Germinal center (tissue), 1 donor: Measurements from ENCODE around the gene PCDH9.

ENCODE experiments used
- DNase-seq: peaks from one replicate; pipeline ENCODE4 v3.0.0; 2012; ENCODE audit warnings: mixed read lengths, low spot score

The PCDH9 gene, protein sequence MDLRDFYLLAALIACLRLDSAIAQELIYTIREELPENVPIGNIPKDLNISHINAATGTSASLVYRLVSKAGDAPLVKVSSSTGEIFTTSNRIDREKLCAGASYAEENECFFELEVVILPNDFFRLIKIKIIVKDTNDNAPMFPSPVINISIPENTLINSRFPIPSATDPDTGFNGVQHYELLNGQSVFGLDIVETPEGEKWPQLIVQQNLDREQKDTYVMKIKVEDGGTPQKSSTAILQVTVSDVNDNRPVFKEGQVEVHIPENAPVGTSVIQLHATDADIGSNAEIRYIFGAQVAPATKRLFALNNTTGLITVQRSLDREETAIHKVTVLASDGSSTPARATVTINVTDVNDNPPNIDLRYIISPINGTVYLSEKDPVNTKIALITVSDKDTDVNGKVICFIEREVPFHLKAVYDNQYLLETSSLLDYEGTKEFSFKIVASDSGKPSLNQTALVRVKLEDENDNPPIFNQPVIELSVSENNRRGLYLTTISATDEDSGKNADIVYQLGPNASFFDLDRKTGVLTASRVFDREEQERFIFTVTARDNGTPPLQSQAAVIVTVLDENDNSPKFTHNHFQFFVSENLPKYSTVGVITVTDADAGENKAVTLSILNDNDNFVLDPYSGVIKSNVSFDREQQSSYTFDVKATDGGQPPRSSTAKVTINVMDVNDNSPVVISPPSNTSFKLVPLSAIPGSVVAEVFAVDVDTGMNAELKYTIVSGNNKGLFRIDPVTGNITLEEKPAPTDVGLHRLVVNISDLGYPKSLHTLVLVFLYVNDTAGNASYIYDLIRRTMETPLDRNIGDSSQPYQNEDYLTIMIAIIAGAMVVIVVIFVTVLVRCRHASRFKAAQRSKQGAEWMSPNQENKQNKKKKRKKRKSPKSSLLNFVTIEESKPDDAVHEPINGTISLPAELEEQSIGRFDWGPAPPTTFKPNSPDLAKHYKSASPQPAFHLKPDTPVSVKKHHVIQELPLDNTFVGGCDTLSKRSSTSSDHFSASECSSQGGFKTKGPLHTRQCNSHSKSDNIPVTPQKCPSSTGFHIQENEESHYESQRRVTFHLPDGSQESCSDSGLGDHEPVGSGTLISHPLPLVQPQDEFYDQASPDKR (N-terminal part only)

DNA sequence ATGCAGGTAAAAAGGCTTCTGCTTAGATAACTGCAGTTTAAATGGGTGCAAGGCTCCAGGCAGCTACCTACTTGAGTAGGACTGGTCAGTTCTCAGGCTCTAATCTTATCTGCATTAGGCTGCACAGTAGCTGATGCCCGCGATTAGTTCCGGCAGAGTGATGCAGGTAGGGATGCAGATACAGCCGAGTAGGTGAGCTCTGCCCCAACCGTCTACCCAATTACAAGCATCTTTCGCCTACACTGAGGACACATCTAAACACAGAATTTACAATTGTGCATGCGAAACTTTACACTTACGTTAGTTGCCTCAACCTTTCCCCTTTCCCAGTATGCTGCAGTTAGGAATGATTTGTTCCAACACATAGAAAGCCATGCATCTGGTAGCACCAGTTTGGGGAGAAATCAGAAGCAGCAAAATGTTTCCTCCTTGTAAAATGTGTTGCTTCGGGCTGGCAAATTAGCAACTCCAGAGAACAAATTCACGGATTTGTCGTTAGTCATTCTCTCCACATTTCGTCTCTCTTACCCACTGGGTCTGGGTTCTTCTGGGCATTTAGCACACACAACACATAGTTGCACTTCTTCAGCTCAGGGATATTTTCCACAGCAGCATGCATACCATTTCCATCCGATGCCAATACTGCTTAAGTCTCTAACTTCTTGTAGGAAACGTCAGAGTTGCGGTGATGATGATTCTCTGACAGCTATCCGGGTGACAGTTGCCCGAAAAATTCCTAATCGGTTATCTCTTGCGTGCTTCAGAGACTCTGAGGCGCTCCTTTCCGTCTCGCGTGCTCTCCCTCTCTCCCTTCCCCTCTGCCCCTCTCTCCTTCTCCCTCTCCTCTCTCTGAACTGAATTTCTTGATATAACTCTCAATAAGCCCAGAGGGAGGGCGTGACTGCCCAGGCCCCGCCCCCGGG, at the start of gene PCDH9:
TSS of gene PCDH9 (minus strand) at position 856 of the 923 bp plus-strand sequence. CDS start 1,896 bp downstream, outside the sequence.
- no peak for DNase-seq

DNA sequence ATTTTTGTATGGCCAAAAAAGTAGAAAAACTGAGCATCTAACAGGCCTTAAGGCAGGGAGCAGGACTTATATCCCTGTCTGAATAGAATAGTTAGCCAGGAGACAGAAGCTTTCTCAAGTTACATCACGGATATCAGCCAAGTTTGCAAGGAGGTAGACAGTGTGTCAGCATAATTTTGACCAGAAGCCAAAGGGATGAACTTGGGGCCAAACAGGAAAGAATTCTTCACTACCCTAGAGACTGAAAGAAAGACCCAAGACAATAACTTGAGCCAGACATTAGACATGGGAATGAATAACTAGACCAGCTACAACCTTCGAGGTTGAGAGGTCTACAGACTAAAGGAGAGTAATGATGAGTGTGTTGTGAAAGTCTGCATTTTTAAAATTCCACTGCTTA, 48.1 kb upstream of the PCDH9 start:
- no peak for DNase-seq

DNA sequence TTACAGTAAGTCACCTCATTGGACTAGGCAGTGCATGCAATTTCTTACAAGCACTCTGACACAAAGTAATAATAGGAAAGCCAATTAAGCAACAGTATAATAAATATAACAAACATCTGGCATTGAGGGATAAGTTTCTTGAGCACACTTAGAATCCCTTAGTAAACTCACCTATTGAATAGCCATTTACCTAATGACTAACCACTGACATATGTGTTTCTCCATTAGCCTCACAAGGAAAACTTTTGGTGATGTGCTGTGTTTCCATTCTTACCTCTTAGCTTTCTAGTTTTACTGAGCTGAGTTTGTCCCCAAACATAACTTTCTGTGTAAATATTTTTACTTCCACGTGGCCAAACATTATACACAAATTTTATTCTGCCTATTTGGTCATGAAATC, 47.4 kb upstream of the PCDH9 start:
- DNase-seq, result no peak

DNA sequence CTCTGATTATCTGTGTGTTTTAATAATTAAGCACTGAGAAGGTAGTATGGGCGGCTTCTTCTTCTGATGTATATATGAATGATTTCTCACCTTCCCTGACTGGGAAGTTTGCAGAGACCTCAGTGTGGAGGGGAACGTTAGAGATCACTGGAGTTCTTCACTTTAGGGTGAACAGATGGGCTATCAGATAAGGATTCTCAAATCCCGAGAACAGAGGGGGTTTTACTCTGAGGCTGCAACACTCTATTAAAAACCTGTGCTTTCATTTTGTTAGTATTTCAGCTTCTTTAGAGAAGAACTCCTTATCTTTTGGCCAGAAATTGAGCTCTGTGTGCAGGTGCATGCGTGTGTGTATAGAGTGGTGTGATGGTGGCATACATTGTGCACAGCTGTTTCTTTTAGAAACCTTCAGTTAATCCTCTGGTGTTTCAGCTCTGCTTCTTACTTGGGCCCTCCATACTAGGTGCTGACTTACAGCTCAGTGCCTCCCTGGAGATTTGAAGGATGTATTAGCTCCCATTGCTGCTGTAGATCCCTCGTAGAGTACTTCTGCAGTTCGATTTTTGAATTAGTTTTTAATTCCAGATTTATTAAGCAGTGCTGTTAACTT, 45.3 kb upstream of the PCDH9 start:
- no peak for DNase-seq

DNA sequence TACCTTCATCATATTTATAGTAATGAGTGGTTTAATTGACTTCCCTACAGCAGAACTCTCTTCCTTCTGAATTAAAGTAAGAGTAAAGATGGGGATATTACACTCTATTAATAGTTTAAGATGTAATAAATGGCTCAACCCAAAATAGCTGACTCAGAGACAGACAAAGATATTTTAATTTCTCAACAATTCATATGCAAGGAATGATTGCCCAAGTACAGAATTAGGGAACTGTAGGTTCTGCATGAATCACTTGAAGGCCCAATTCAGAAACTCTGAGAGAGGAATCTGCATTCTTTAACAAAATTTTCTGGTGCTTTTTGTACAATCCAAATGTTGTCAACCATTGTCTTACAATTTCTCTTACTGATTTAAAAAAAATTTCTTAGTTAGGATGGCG, 42.9 kb upstream of the PCDH9 start:
- no peak for DNase-seq

DNA sequence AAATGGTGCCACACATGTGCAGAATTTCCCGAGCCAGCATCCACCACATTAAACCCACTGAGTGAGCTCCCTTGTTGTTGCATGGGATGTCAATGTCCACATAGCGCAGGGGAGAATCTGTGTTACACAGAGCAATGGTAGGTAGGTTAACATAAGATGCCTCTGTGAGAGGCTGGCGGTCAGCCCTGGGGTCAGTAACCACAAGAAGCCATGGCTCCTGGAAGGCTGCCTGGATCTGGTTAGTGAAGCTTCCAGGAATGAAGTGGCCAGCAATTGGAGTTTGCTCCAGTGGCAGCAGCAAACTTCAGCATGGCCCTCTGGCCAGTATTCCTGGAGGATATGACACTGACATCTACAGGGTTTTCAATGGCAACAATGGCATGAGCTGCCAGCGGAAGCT, 37.0 kb upstream of the PCDH9 start:
- DNase-seq, result no peak

DNA sequence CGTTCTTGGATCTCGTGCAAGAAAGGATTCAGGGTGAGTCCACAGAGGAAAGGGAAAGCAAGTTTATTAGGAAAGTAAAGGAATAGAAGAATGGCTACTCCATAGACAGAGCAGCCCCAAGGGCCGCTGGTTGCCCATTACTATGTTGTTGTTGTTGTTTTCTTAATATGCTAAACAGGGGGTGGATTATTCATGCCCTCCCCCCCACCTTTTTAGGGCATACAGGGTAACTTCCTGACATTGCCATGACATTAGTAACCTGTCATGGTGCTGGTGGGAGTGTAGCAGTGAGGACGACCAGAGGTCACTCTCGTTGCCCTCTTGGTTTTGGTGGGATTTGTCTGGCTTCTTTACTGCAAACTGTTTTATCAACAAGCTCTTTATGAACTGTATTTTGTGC, 29.1 kb upstream of the PCDH9 start:
- no peak for DNase-seq

DNA sequence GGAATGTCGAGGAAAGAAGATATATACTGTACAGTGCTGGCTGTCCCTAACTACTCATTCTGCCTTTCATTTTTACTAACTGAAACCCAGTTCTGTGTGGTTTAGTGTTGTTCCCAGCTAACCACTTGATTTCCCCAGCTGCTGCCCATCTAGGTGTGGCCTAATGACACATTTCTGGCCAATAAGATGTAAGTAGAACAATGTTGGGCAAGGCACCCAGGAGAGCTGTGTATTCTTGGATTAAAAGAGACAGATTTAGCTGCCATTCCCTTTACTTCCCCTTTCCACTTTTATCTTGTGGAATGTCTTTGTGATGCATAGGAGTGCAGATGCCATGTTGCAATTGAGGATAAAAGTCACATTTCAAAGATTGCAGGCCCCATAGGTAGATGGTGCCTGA, 28.3 kb upstream of the PCDH9 start:
- DNase-seq, result no peak

DNA sequence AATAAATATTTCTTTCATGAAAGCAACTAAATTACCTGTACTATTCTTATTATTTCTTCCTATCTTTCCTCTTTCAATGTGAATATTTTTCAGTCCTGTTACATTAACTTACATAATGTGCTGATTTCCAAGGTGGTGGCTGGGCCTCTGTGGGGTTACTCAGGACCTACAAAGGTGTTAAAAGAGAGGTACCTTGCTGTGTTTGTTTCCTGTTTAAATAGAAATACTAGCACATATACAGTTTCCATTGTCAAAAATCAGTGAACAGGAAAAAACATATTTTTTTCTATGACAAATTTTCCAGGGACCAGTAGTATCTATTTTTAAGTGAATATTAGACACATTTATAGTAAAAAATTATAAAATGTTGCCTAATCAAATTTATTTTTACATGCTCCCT, 8.7 kb upstream of the PCDH9 start:
- no peak for DNase-seq

DNA sequence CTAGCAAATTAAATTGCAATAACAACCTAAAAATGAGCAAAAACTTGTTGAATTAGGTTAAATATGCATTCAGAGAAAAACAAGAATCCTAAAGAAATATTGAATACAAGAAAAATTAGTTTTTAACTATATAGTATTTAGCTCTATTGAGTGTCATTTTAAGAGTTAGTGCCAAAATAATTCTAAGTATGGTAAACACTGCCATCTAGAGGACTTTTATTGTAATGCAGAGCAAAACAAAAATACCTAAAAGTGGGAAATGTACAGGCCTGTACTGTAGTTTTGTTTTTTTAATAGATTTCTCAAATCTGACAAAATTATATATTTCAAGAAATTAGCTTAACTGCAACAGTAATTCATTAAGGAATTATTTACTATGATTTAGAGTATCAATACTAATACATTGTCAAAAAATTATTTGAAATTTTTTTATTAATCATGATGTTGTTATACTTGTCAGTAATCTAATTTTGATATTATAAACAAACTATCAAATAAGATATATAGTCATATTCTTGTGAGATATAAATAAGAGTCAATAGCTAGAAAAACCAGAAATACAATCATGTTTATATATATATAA, 8.2 kb upstream of the PCDH9 start:
- peak; percentile 7 for DNase-seq

DNA sequence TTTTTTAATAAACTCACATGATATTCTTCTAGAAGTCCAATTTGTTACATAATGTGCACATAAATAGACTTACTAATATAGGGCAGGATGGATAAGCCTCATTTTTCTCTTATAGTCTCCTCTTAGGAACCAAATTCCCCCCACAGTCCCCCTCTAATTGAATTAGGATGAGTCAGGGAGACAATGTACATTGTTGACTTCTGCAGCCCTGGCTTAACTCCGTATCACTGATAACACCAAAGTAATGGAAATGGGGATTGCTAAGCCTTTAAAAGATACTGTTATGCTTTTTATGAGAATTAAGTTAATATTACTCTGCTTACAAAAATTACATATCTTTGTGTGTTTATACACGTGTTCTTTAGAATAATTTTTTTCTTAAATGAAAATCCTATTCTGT, 5.1 kb upstream of the PCDH9 start:
- DNase-seq, result no peak

DNA sequence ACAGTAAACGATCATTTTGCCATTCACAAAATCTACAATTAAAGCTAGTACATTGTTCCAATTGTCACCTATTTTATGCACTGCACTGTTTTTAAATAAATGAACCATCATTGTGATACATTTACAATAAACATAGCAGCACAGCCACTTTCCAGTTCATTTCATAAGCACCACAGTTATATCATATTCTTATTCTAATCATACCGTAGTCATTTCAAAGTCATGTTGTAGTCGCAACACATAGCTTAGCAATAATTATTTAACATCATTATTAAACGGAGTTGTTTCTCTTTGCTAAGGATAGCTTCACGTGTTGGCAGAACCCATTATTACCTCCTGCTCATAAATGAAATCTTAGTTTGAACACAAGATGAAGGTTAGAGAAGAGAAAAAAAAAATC, 2.2 kb upstream of the PCDH9 start:
- DNase-seq, result no peak

DNA sequence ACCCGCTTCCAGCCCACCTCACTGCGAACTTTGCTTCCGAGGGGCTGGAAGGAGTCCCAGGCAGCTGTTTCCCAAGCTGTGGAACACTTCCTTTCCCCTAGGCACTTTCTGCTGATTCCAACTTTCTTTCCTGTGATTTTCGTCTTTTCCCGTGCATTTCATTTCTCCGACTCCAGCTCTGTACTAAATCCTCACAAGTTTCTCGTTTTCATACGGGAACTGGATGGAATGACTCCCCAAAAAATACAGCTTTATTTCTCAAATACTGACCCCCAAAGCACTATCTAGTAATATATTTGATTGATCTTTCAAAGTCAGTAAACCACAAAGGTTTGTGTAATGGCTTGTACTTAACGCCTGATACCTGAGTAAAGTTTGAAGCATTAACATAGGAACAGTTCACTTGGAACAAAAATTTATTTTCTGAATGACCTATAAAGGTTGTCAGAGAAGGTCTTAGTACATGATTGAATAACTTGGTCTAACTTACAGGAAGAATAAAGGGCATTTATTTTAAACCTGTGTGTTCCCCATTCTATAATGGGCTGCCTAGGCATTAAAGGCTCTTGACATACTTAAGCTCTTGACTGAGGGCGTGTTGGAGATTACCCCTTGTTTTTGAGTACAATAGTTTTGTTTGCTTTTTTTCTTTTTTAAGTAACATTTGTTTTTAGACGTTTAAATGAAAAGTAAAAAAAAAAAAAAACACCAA, 1.3 kb upstream of the PCDH9 start:
- DNase-seq, result no peak

DNA sequence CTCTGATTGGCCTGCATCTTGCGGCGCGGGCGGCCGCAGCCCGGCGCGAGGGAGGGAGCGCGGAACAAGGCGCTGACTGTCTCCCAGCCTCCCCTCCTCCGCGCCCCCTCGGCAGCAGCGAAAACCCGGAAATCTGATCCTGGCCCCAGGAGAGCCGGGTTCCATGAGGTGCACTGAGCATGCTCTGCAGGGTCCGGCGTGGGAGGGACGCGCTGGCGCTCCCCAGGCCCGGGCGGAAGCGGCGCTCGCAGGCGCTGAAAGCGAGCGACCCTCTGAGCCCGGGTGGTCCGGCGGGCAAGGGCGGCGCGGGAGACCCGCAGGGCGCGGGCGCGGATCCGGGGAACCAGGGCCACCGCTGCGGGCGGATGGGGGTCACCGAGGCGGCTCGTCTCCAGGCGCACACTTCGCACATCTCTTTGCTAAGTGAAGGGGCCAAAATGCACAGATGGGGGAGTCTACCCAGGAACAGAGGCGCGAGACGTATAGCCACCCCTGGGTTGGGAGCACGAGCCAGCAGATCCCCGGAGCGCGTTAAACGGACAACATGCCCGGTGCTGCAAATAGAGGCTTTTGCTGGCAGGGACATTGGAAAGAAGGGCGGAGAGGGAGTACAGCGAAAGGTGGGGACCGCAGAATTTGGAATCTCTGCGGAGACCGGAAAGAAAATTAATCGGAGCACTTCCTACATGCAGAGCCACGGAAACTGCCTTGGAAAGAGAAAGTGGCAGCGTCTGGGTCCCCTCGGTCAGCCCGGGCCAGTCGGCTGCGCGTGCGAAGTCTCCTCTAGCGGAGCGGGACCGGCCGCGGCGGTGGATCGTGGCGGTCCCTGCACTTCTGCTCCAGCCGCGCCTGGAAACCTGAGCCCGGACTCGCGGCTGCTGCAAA, 510 bp upstream of the PCDH9 start:
- DNase-seq, result peak; percentile 93

DNA sequence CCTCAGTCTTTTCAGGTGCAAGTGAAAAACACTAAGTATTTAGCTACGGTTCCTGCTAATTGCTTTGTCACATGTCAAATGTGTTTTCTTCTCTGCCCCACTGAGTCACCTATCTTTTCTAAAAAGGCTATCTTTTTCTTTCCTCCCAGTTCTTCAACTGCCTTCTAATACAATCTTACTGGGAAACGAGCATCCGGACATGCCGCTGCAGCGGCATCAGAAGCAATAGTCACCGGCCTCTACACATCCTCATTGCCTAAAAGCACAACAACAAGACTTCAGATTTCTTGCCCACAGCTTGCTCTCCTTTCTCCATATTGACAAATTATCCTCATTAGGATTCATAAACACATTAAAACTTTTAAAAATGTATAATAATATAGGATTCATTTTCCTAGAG, 1.2 kb downstream of the PCDH9 start:
- DNase-seq, result no peak

DNA sequence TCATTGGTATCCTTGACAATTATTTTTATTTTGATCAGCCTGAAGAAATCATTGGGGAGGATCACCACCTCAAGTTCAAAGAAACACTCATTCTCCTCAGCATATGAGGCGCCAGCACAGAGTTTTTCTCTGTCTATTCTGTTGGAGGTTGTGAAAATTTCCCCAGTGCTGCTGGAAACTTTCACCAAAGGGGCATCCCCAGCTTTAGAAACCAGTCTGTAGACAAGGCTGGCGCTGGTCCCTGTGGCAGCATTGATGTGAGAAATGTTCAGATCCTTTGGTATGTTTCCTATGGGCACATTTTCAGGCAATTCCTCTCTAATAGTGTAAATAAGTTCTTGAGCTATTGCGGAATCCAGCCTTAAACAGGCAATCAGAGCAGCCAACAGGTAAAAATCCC, 2.1 kb downstream of the PCDH9 start:
- DNase-seq, result no peak

DNA sequence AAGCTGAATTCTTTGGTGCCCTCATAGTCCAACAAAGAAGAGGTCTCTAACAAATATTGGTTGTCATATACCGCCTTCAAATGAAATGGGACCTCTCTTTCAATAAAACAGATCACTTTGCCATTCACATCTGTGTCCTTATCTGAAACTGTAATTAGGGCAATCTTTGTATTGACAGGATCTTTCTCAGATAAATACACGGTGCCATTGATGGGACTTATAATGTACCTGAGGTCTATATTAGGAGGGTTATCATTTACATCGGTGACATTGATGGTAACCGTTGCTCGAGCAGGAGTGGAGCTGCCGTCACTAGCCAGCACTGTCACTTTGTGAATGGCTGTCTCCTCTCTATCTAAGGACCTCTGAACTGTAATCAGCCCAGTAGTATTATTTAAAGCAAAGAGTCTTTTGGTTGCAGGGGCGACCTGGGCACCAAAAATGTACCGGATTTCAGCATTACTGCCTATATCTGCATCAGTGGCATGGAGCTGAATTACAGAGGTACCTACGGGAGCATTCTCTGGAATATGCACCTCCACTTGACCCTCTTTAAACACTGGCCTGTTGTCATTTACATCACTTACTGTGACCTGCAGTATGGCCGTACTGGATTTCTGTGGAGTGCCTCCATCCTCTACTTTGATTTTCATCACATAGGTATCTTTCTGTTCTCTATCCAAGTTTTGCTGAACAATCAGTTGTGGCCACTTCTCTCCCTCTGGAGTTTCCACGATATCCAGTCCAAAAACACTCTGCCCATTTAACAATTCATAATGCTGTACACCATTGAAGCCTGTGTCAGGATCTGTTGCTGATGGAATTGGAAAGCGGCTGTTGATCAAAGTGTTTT, 2.8 kb downstream of the PCDH9 start:
- no peak for DNase-seq

DNA sequence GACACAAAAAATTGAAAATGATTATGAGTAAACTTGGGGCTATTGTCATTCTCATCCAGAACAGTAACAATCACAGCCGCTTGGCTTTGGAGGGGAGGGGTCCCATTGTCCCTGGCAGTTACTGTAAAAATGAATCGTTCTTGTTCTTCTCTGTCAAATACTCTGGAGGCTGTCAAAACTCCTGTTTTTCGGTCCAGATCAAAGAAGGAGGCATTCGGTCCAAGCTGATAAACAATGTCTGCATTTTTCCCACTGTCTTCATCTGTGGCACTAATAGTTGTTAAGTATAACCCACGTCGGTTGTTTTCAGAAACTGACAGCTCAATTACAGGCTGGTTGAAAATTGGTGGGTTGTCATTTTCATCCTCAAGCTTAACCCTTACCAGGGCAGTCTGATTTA, 3.4 kb downstream of the PCDH9 start:
- no peak for DNase-seq
